WTC11 (cell line): ENCODE data around the gene RTP5.

ENCODE experiments used
- CTCF ChIP-seq: fragments of 200-600 bp; IDR thresholded peaks from 2 replicates; pipeline ENCODE4 v1.8.0; 2022; ENCODE audit warnings: antibody characterized with exemption
- ZNF281 ChIP-seq: sonication (generic); formaldehyde crosslinking; IDR thresholded peaks from 2 replicates; pipeline ENCODE4 v1.8.0; 2023; ENCODE audit warnings: mild to moderate bottlenecking, missing genetic modification reagents
- ZNF512 ChIP-seq: sonication (generic); formaldehyde crosslinking; IDR thresholded peaks from 2 replicates; pipeline ENCODE4 v1.8.1; 2022; ENCODE audit warnings: missing genetic modification reagents, borderline replicate concordance

GRCh38 chr2:241848761-241849615 lies 20.5 kb upstream of the RTP5 start:
- TF ChIP-seq CTCF, result no peak
- no peak for TF ChIP-seq ZNF512 (CRISPR knock-in tag)
- no peak for TF ChIP-seq ZNF281
